ENCODE results near the gene SIK3. TPM values are rescaled to one million over a fixed set of nuclear protein-coding genes. Genes with fewer than 3 reads are reported as not detected.

SIK3 gene
- total and polyA plus RNA-seq, 2 donors (not counting 3 experiments of a cell fraction or from before 2014, with no cell fraction given), result 10.3 to 21.3 TPM

GRCh38 chr11:117072517-117073461 lies 25.4 kb downstream of the SIK3 start:
- BruUV-seq (replicated peaks), result no TSS peak
- no peaks in the 10 kb centered on the region for H3K27me3 ChIP-seq (ENCODE audit: control insufficient read depth in 2 of 2, insufficient read depth in 2 of 2, low read length in 2 of 2)
- POLR2A ChIA-PET, result no interaction called here
- TF ChIP-seq JUN (IDR thresholded peaks at IDR 0.05; ENCODE audit: borderline replicate concordance, insufficient read depth, insufficient read length, low read depth) (peak; percentile 94), POLR2A (IDR thresholded peaks at IDR 0.05; ENCODE audit: low read depth, low read length) (peak; percentile 41), FOS (IDR thresholded peaks at IDR 0.05; ENCODE audit: borderline replicate concordance, insufficient read depth, low read length) (peak; percentile 97), MAX (IDR thresholded peaks at IDR 0.05; ENCODE audit: insufficient read depth, insufficient read length) (no peak), CTCF (IDR thresholded peaks at IDR 0.05; ENCODE audit: extremely low read depth in 1 of 2, insufficient read depth in 1 of 2, low read depth in 1 of 2, low read length in 2 of 2) (no peak), MYC (IDR thresholded peaks at IDR 0.05; ENCODE audit: low read depth, low read length) (no peak), POLR2AphosphoS5 (IDR thresholded peaks at IDR 0.05; ENCODE audit: insufficient read depth, low read depth, low read length) (peak; percentile 76), EZH2 (IDR thresholded peaks at IDR 0.05; ENCODE audit: borderline replicate concordance, low read depth, low read length, severe bottlenecking) (no peak), GATA2 (IDR thresholded peaks at IDR 0.05; ENCODE audit: insufficient read depth, insufficient read length, low read depth, low read length) (peak; percentile 94)
- CTCF ChIA-PET, result interaction anchor here (0.8 to 1.3 kb wide), 6 partner anchors 14 to 282 kb away, joined by 3 to 4 read pairs (median 4); partner anchors contain the start of gene APOA5
- H3K4me2 ChIP-seq (ENCODE audit: insufficient read depth, low read length), result peak overlapping the region; percentile 29
- no peaks in the 10 kb centered on the region for H3K9me3 ChIP-seq (replicated peaks; ENCODE audit: control insufficient read depth, insufficient read depth, low read length)
- no peak overlapping the region for H3K4me3 ChIP-seq (replicated peaks in 1 of 3; ENCODE audit: insufficient read depth in 1 of 3, low read depth in 1 of 3, low read length in 3 of 3)
- H3K27ac ChIP-seq (ENCODE audit: insufficient read depth, low read depth, low read length), result no peak overlapping the region
- no peak overlapping the region for H3K9ac ChIP-seq (replicated peaks; ENCODE audit: extremely low read depth, insufficient read depth, low read length)
- intact Hi-C loops (cut with micrococcal nuclease), result loop anchor here (1.0 kb wide), 1 partner anchor 26 kb away; the partner anchor contains the start of gene SIK3
- peak; percentile 90 for DNase-seq (ENCODE audit: low read depth, low spot score)
- dilution Hi-C loops (cut with MboI; ENCODE audit: extremely low pct_ligation_motif_present, low sequenced_read_pairs), result no loop called here
- peaks cover 31% of the 10 kb centered on the region for H3K4me1 ChIP-seq (ENCODE audit: control insufficient read depth, extremely low read depth, insufficient read depth, low read length)
- H3K79me2 ChIP-seq (ENCODE audit: control insufficient read depth, insufficient read depth, low read length), result no peaks in the 10 kb centered on the region
- H2AFZ ChIP-seq (ENCODE audit: low read depth, low read length), result no peak overlapping the region
- peaks cover 2% of the 10 kb centered on the region for H4K20me1 ChIP-seq (replicated peaks; ENCODE audit: control insufficient read depth, extremely low read depth, insufficient read depth, low read length)
- no peaks in the 10 kb centered on the region for H3K36me3 ChIP-seq (ENCODE audit: control insufficient read depth in 2 of 2, extremely low read depth in 1 of 2, insufficient read depth in 2 of 2, low read length in 2 of 2)
- peak; percentile 89 for FAIRE-seq
- no peaks in the 10 kb centered on the region for H3K9me1 ChIP-seq (replicated peaks; ENCODE audit: control insufficient read depth, extremely low read depth, insufficient read depth, low read length)

Data from endothelial cell of umbilical vein (primary cell).